Measurements from ENCODE around the gene HMGXB4.

- no peak for TF ChIP-seq ZNF114 (CRISPR knock-in tag; IDR thresholded peaks at IDR 0.05)
- no peak for TF ChIP-seq EZH2 (IDR thresholded peaks at IDR 0.05; ENCODE audit: low read depth, unreplicated experiment)
- no peak for TF ChIP-seq CTCF (conservative IDR thresholded peaks at IDR 0.05; ENCODE audit: low read depth in 2 of 2)
- no peak for TF ChIP-seq CREB1 (CRISPR knock-in tag; IDR thresholded peaks at IDR 0.05; ENCODE audit: low read depth)
- TF ChIP-seq REST (IDR thresholded peaks at IDR 0.05; ENCODE audit: unreplicated experiment) = no peak
- TF ChIP-seq STAT1 (IDR thresholded peaks at IDR 0.05; ENCODE audit: unreplicated experiment) = no peak
- no peak for TF ChIP-seq NANOG (IDR thresholded peaks at IDR 0.05; ENCODE audit: borderline replicate concordance)
- TF ChIP-seq EZH2phosphoT487 (IDR thresholded peaks at IDR 0.05; ENCODE audit: unreplicated experiment) = no peak
Measured at GRCh38 chr22:35310556-35311550, 53.6 kb downstream of the HMGXB4 start.
